ENCODE data around the gene PLXNC1.

PLXNC1 gene

GRCh38 chr12:94267921-94268471 is 119.6 kb downstream of the PLXNC1 start:
- peak in 1 of 3 donors; percentile 8 for DNase-seq

DNA sequence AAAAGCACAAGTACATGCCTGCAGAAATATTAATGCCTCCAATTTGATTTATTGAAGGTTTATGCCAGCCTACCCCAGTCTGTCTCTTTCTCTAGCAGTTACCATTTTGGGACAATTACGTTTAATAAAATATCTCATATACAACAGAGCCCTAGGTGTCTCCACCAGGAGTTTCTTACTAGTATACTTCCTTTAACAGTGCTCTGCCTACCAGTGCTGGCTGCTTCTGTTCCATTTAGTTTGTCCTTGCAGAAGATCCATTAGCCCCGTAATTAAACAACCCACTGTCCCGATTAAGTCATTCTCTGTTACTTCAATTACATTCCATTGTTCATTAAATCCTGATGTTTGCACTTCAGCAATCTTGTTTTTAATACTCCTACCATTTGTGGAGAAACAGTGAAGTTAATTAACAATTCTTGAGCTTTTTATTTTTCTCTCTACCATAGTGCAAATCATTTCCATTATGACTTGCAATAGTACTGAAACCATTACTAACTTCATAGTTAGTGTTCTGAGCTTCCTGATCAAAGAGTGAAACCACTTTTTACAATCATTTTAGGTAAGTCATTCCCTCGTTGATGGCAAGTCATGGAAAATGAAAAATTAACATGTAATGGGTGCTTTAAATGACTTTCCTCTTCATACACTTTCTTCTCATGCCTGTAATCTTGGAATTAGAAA is 121.1 kb downstream of the PLXNC1 start:
- no peak for DNase-seq

DNA sequence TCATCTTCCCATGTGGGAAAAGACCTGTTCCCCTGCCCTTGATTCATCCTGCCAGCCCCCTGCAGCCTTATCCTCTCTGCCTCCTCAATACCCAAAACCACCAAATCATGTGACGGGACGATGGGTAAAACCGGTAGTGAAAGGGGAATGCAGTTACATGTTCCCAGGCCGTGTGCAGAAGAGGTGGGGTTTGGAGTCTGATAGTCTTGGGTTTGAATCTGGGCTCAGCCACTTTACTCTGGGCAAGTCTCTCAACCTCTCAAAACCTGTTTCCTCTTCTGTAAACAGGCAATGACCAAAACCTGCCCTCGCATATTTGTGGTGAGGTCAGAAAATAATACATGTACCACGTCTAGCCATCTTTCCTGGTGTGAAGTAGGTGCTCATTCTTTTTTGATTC is 123.0 kb downstream of the PLXNC1 start:
- peak in 2 of 3 donors; percentile 12 to 13 for DNase-seq

GRCh38 chr12:94272280-94272679 is 123.9 kb downstream of the PLXNC1 start:
- DNase-seq: peak; percentile 23 to 53 (median 42)

DNA sequence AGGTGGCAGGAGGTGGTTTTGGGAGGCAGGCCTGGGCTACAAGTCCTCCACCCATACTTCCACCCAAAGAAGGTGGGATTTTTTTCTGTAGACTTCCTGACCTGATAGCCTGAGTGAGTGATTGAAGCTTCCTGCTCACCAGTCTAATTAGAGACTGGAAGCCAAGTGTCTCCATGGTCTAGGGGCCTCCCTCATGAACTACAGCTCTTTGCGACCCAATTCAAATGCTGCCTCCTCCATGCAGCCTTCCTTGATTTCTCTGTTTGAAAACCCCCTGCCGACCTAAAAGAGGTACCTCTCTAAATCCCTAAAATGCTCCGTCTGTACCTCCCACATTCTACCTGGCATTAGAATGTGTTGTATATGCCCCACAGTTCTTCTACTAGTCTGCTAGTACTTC is 124.9 kb downstream of the PLXNC1 start:
- DNase-seq: no peak

GRCh38 chr12:94276725-94277124 is 128.3 kb downstream of the PLXNC1 start:
- DNase-seq: no peak

GRCh38 chr12:94277426-94278000 is 129.1 kb downstream of the PLXNC1 start:
- DNase-seq: no peak

GRCh38 chr12:94280063-94280462 is 131.7 kb downstream of the PLXNC1 start:
- no peak for DNase-seq

DNA sequence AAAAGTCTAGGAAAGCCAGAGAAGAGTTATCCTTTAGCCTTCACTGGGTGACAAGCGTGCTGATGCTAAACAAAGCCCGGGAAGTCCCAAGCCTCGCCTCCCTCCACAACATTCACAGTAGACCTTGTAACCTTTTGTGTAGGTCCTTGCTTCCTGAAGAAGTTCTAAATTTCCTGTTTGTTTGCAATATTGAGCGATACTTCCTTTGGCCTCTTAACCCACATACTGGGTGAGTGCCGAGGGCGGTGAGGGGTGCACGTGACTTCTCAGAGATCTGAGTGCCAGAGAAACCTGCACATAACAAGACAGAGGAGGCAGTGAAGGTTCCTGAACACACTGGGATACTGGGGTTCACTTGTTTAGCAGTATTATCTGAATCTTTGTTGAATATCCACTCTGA is 134.3 kb downstream of the PLXNC1 start:
- peak; percentile 14 to 30 (median 15) for DNase-seq

DNA sequence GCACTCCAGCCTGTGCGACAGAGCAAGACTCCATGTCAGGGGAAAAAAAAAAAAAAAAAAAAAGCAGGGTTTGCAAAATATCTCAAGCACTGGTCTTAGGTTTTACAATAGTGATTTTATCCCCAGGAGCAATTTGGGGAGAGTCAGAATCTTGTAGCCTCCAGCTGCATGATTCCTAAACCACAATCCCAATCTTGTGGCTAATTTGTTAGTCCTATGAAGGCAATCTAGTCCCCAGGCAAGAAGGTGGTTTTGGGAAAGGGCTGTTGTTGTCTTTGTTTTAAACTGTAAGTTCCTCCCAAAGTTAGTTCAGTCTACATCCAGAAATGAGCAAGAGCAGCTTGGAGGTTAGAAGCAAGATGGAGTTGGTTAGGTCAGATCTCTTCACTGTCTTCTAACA is 135.7 kb downstream of the PLXNC1 start:
- no peak for DNase-seq

DNA sequence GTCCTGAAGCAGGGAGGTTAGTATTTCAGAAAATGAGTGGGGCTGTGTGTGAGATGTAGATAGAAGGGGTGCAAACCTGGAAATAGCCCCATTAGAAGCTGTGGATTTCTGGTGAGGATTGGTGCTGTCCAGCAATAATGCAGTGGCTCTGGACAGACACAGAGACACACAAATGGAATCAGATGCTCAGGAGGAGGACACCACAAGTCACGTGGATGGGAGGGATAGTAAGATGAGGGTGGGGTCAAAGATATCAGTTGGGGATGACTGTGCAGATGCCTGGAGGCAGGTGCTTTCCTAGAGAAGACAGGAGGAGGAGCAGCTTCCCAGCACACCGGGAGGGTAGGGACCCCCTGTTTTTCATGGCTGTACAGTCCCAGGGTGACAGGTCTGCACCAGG is 136.5 kb downstream of the PLXNC1 start:
- no peak for DNase-seq

DNA sequence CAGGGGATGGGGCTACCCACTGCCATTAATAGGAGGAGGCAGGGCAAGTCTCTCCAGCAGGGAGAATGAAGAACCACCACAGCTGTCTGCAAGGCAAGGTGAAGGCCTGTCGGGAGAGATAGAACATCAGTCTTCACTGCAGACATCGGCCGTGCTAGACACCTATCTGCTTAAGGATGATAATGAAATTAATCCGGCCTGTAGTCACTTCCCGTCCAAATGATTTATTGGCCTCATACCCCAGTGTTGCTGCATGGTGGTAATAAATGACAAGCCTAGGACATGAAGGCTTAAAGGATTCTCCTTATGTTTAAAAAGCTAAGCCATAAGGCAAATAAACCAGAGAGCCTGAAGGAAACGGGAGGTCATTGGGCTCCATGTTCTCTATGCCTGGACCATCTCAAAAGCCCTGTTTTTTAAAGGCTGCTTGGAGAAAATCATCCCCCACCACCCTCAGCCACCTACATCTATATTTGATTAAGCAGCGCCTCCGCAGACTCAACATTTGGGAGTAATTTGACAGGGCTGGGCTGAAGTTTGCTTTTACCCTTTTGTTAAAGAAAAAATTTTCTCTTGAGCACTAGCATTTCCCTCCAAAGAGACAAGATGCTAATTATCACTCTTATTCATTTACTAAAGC is 137.7 kb downstream of the PLXNC1 start:
- no peak for DNase-seq

GRCh38 chr12:94286583-94287244 is 138.3 kb downstream of the PLXNC1 start:
- no peak for DNase-seq

- no peak for DNase-seq
These were observed 138.9 kb downstream of the PLXNC1 start for GRCh38 chr12:94287245-94287628.

DNA sequence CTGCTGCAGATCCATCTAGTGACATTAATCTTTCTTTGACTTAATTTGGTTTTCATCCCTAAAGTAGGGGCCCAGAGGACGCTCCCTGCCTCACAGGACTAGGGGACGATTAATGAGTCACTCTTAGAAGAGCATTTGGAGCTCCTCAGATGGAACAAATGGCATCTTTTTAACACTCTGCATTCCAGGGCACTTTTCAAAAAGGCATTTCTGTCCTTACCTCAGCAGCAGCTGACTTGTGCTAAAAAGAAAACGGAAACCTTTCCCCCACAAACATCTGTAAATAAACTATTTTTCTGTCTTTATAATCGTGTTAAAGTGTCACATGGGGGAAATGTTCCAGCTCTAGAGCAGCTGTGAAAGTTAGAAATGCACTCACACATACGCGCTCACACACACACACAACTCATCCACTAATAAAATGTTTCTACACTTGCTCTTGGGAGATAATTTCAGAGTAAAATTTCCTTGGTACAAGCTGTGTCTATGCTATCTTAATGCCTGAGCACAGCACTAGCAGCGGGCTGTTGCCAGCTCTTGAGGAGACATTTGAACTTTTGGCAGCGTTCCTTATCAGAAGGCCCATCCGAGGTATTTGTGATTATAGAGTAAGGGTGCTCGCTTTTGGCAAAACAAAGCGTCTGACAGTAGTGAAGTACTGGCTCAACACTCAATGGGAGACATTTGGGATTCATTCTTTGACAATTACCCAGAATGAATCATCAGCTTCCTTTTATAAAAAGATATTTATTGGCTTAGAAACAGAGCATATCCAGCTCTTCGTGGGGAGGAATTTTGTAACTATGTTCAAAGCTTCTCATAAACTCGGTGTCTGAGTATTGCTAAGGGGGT is 141.3 kb downstream of the PLXNC1 start:
- DNase-seq: no peak

DNA sequence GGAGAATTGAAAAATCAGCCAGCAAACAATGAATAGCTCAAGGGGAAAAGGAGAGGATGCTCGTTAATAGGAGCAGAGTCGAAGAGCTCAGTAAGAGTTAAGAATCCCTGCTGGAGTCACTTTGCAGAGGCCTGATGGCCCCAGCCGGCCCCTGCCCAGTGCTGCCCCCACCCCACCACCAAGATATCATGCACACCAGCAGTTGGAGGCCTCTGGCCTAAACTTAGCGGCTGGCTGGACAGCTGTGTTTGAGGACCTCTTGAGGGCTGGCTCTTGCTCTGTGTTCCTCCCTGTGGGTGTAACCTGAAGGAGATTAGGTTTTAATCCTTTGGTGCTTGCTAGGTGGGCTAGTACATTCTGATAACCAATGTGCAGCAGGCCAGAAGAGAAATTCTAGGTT is 142.0 kb downstream of the PLXNC1 start:
- DNase-seq: no peak

GRCh38 chr12:94297096-94297699 is 148.8 kb downstream of the PLXNC1 start:
- DNase-seq: no peak

DNA sequence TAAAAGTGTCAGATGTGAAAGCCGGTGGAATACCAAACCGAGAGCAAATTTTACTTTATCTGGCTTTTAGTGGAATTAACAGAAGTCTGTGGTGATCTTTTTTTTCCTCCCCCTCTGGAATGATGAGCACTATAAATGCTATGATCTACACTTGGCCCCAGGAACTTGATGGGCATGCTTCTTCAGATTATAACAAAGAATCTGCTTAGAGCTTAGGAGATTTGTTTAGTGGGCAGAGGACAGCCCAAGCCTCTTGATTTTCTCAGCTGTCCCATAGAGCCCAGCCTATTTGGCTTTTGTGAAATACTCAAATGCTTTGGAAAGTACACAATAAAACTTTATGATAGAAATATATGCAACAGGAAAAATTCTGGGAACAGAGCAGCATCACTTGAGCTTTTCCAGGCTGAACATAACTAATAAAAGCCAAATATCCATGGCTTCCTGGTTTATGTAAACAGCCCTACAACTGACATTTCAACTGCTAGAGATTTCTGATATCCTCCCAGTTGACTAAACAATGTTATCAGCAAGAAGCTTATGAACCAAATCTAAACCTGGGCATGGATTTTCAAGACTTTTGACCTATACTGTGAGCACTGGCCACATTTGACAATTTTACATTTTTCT is 149.6 kb downstream of the PLXNC1 start:
- DNase-seq: no peak

GRCh38 chr12:94299846-94300245 is 151.5 kb downstream of the PLXNC1 start:
- no peak for DNase-seq

- no peak for DNase-seq
These were observed 155.6 kb downstream of the PLXNC1 start for GRCh38 chr12:94304012-94304411.

DNA sequence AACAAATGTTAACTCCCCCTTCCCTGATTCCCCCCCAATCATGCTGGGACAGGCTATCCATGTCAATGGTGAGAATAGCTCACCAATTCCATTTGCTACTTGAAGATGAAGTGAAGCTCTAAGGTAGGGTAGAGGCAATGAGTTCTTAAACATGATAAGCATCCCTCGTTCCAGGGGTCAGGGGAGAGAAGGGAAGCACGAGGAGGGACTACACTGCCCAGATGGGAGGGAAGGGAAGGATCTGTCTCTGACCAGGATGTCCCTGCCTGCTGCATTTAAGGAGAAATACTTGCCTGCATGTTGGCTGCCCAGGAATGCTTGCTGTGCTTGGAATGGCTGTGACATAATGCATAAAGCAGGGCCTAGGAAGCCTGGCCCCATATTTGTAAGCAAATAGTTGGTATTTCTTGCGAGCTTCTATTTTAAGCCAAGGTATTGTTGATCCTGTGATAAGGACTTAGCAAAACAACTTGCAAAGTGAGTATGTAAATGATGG is 156.2 kb downstream of the PLXNC1 start:
- DNase-seq: no peak

Data from suppressor macrophage treated with lipopolysaccharide for 1 hour (primary cell).